Measurements from ENCODE around the gene EEF1E1.

EEF1E1 gene

GRCh38 chr6:8069151-8069550 lies 33.2 kb downstream of the EEF1E1 start:
- ChIA-PET CTCF (interaction anchor here (2.3 kb wide), 1 partner anchor 18 kb away, joined by 5 read pairs; no protein-coding TSS in a partner anchor), POLR2A (no interaction called here)
- DNase-seq (ENCODE audit: extremely low spot score): no peak
- no peak for TF ChIP-seq CTCF (IDR thresholded peaks at IDR 0.05; ENCODE audit: control extremely low read depth, extremely low read depth, low read depth, missing control alignments)

GRCh38 chr6:8066108-8066507 lies 36.2 kb downstream of the EEF1E1 start:
- ChIA-PET POLR2A (interaction anchor here (1.2 kb wide), 1 partner anchor 34 kb away, joined by 3 read pairs; no protein-coding TSS in a partner anchor), CTCF (interaction anchor here (0.9 to 2.8 kb wide), 6 partner anchors 10 to 343 kb away, joined by 3 to 9 read pairs (median 4); partner anchors contain the start of gene EEF1E1)
- TF ChIP-seq CTCF (IDR thresholded peaks at IDR 0.05; ENCODE audit: control extremely low read depth, extremely low read depth, low read depth, missing control alignments): no peak
- no peak for DNase-seq (ENCODE audit: extremely low spot score)

GRCh38 chr6:8065519-8065911 lies 36.8 kb downstream of the EEF1E1 start:
- no peak for TF ChIP-seq CTCF (IDR thresholded peaks at IDR 0.05; ENCODE audit: control extremely low read depth, extremely low read depth, low read depth, missing control alignments)
- peak; percentile 45 for DNase-seq (ENCODE audit: extremely low spot score)
- ChIA-PET CTCF (interaction anchor here (0.9 to 2.8 kb wide), 7 partner anchors 9 to 343 kb away, joined by 3 to 9 read pairs (median 3); partner anchors contain the start of gene EEF1E1), POLR2A (interaction anchor here (1.2 kb wide), 1 partner anchor 35 kb away, joined by 3 read pairs; no protein-coding TSS in a partner anchor)

GRCh38 chr6:8064638-8065518 lies 37.5 kb downstream of the EEF1E1 start:
- no peak for DNase-seq (ENCODE audit: extremely low spot score)
- POLR2A ChIA-PET: interaction anchor here (0.6 to 1.2 kb wide), 2 partner anchors 36 to 768 kb away, joined by 3 to 5 read pairs; no protein-coding TSS in a partner anchor
- no peak for TF ChIP-seq CTCF (IDR thresholded peaks at IDR 0.05; ENCODE audit: control extremely low read depth, extremely low read depth, low read depth, missing control alignments)
- CTCF ChIA-PET: interaction anchor here (0.9 to 2.8 kb wide), 8 partner anchors 8 to 343 kb away, joined by 3 to 11 read pairs (median 4); partner anchors contain the start of gene EEF1E1

- ChIA-PET POLR2A (interaction anchor here (0.6 kb wide), 1 partner anchor 767 kb away, joined by 5 read pairs; no protein-coding TSS in a partner anchor), CTCF (interaction anchor here (1.0 to 2.8 kb wide), 4 partner anchors 21 to 342 kb away, joined by 3 to 11 read pairs (median 8); partner anchors contain the start of gene EEF1E1)
- DNase-seq (ENCODE audit: extremely low spot score): peak; percentile 90
Observed at GRCh38 chr6:8063761-8064637, 38.3 kb downstream of the EEF1E1 start, which contains the start of gene BLOC1S5. Gene BLOC1S5 (minus strand): TSS chr6:8064389. CDS start chr6:8064376, 13 bp downstream.

More at GRCh38 chr6:8063761-8064637, 38.3 kb downstream of the EEF1E1 start, which contains the start of gene BLOC1S5:
- peak; percentile 6 for TF ChIP-seq CTCF (IDR thresholded peaks at IDR 0.05; ENCODE audit: control extremely low read depth, extremely low read depth, low read depth, missing control alignments)

All from GM10248 (cell line).